Epithelial cell of prostate (primary cell): ENCODE measurements around the gene PTDSS2.
"Not testable (repeated sequence)": the region's sequence is repeated elsewhere in the genome, so short reads cannot be mapped to it uniquely, and the experiment has no call there.

ENCODE experiments used
- DNase-seq: peaks from one replicate; pipeline ENCODE4 v3.0.0-alpha.2; 2011; ENCODE audit warnings: low read depth, low spot score
- H3K27ac ChIP-seq: fragments of 450-650 bp; 2 replicates; pipeline ENCODE4 v1.5.1; 2017; ENCODE audit warnings: mild to moderate bottlenecking

Gene PTDSS2

DNA sequence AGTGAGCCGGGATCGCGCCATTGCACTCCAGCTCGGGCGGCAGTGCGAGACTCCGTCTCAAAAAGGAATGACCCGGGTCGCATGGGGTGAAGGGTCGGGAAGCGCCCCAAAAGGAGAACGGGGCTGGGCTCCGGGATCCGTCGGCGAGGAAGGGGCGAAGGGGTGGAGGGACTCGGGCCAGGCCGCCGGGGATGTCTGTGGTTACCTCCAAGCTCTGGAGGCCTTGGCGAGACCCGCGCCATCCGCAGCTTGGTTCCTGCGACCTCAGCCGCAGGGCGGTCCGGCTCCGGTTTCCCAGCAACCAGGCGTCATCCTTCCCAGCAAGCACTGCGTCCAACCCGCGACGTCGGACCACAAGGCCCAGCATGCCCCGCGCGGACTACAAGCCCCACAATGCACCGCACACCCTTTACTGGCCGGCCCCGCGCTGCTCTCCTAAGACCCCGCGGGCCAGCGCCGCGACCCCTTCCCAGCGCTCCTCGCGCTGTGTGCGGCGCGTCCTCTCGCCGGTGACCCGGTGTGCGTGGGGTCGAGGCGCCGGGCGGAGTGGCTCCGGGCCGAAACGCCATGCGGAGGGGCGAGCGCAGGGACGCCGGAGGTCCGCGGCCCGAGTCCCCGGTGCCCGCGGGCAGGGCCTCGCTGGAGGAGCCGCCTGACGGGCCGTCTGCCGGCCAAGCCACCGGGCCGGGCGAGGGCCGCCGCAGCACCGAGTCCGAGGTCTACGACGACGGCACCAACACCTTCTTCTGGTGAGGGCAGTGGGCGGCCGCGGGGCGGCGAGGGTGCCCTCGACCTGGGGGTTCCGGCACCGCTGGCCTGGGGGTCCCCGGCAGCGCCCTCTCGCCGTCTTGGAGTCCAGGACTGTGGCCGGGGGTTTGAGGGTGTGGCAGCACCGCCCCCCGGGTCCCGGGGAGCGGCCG is at the start of gene PTDSS2:
Gene PTDSS2 (plus strand): TSS at position 391 of the 920 bp plus-strand sequence. CDS start 177 bp downstream, at position 568.
- DNase-seq, result peak; percentile 75
- peak within 1 kb of the TSS; percentile 85 for H3K27ac ChIP-seq

DNA sequence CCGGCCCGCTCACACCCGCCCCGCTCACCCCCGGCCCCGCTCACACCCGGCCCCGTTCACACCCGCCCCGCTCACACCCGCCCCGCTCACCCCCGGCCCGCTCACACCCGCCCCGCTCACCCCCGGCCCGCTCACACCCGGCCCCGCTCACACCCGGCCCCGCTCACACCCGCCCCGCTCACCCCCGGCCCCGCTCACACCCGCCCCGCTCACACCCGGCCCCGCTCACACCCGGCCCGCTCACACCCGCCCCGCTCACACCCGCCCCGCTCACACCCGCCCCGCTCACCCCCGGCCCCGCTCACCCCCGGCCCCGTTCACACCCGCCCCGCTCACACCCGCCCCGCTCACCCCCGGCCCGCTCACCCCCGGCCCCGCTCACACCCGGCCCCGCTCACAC is 48.9 kb upstream of the PTDSS2 start:
- not testable (repeated sequence) for DNase-seq

DNA sequence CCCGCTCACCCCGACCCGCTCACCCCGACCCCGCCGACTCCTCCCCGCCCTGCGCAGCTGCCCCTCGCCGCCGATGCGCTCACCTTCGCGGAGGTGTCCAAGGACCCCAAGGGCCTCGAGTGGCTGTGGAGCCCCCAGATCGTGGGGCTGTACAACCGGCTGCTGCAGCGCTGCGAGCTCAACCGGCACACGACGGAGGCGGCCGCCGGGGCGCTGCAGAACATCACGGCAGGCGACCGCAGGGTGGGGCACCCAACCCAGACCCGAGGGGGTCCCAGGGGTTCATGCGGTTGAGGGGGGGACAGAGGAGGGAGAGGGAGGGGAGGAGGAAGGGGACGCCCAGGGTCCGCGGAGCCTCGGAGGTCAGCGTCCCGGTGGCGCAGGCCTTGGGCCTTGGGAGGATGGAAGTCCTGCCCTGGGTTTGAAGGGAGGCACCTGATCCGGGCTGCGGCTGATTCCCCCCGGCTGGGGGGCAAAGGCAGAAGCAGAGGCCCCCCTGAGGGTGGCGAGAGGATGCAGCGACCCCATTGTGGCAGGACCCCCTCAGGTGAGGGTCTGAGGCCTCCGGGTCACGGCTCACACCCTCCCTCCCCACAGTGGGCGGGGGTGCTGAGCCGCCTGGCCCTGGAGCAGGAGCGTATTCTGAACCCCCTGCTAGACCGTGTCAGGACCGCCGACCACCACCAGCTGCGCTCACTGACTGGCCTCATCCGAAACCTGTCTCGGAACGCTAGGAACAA is 46.9 kb upstream of the PTDSS2 start:
- no peak overlapping the region for H3K27ac ChIP-seq
- no peak for DNase-seq

More for the DNA sequence above, 48.9 kb upstream of the PTDSS2 start:
- not testable (repeated sequence) for H3K27ac ChIP-seq

DNA sequence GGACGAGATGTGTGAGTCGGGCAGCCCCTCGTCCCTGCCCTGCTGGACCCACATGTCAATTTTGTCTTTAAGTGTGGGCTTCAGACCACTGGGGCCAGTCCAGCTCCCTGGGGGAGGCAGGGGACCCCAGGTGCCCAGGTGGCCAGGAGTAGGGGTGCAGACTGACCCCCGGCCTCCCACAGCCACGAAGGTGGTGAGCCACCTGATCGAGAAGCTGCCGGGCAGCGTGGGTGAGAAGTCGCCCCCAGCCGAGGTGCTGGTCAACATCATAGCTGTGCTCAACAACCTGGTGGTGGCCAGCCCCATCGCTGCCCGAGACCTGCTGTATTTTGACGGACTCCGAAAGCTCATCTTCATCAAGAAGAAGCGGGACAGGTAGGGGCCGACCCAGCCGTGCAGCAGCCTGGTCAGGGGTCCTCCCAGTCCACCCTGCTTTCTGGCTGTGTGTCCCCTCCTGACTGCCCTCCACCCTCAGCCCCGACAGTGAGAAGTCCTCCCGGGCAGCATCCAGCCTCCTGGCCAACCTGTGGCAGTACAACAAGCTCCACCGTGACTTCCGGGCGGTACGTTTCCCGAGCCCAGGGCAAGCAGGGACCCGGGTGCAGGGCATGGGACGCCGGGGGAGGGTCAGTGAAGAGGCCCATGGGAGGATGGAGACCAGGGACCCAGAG is 46.2 kb upstream of the PTDSS2 start:
- no peak for DNase-seq
- H3K27ac ChIP-seq, result no peak overlapping the region

DNA sequence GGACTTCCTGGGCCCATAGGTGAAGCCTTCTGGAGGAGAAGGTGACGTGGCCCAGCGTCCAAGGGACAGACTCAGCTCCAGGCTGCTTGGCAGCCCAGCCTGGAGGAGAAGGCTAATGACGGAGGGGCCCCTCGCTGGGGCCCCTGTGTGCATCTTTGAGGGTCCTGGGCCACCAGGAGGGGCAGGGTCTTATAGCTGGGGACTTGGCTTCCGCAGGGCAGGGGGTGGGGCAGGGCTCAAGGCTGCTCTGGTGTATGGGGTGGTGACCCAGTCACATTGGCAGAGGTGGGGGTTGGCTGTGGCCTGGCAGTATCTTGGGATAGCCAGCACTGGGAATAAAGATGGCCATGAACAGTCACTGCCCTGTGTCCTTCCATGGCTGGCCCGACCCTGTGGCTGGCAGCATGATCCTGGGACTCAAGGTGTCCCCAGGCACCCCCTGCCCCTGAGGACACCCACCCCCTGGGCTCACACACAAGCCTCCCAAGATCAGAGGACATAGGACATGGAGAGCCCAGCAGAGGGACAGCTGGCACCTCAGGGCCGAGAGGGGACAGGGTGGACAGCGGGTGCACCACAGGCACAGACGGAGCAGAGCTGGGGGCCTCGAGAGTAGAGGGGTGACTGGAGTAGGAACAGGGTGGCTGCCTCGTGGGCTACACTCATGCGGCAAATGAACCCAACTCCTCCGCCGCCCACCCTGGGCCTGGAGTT is 45.4 kb upstream of the PTDSS2 start:
- no peak for DNase-seq
- no peak overlapping the region for H3K27ac ChIP-seq

DNA sequence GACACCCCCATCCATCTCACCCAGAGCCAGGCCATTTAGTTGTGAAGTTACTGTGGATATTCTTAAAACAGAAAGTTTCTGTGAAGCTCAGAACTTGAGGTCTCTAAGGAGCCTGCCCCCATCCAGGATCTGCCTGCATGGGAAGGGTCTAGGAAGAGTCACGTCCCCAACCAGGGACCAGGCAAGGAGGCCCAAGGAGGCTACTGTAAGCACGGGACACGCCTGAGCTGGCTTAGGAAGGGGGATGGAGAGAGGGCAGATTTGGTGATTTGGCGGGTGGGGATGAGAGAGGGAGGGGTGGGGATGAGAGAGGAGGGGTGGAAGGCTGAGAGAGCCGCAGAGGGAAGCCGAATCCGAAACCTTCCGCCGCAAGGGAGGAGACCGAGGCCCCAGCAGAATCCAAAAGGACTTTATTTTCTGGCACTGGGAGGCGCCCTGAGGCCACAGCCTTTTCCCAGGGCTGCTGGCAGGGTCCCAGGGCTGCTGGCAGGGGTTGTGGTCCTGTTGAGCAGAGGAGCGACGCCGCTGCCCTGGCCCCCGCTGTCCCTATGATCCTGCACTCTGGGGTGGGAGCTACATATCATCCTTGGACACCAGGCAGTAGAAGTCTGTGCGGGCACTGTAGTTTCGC is 44.6 kb upstream of the PTDSS2 start:
- H3K27ac ChIP-seq, result no peak overlapping the region
- no peak for DNase-seq

DNA sequence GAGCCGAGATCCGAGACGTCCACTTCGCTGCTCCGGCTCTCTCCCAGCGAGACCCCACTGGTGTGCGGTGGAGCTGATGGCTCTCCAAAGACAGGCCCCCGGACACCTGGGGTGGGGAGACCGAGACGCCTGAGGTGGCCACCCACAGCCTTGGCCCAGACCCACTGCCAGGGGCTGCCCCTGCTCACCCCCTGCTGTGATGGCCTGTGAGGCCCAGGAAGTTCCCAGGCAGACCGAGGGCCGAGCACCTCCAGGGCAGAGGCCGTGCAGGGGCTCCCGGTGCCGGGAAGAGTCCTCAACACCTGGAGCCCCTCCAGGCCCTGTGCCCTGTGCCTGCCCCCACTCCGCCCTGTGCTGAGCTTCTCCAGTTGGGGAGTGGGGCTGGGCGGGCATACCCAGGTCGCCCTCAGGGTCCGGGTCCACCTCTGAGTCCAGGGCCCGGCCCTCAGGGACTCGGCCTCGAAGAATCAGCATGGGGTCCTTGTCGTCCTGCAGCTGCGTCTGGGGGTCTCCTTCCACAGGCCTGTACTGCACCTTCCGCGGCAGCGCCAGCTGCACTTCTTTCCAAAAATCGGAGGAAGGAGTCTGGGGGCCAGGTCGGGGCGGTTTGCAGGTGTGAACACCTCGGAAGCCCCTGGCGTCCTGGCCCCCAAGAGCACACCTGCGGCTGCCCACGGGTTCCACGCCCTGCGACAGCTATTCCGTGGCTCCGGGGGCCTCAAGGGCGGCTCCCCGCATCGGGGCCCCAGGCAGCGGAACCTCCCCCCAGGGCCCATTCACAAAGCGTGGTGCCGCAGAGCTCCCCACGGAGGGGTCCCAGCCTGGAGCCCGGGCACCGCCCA is 43.9 kb upstream of the PTDSS2 start:
- H3K27ac ChIP-seq, result peak overlapping the region; percentile 35
- no peak for DNase-seq

DNA sequence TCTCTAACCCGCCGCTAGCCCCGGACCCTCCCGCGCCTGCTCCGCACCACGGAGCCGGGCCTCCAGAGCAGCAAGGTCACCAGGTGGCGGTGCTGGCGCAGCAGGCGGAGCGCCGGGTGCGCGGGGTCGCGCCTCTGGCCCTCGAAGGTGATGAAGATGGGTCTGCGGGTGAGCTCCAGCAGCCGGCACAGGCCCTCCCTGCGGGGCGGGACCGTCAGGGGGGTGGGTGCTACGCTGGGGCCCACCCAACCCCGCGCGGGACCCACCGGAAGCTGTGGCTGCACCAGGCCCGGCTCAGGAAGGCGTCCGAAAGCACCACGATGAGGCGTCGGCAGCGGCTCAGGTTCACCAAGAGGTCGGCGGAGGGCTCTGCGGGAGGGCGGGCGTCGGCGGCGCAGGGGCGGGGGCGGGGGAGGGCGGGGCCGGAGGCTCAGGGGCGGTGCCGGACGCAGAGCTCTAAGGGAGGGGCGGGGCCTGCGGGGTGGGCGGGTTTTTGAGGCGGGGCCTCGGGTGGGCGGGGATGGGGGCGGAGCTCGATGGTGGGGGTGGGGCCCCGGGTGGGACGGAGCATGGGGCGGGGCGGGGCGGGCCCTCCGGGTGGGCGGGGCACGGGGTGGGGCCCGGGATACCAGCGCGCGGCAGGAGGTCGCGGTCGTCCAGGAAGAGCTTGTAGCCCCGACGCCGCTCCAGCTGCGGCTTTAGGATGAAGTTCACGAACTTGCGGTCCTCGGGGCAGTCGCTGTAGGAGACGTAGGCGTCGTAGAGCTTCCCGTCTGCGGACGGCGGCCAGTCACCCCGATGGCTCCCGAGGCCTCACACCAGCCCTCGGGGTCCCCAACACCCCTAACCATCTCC is 43.1 kb upstream of the PTDSS2 start:
- no peak for DNase-seq
- peak overlapping the region; percentile 35 for H3K27ac ChIP-seq

DNA sequence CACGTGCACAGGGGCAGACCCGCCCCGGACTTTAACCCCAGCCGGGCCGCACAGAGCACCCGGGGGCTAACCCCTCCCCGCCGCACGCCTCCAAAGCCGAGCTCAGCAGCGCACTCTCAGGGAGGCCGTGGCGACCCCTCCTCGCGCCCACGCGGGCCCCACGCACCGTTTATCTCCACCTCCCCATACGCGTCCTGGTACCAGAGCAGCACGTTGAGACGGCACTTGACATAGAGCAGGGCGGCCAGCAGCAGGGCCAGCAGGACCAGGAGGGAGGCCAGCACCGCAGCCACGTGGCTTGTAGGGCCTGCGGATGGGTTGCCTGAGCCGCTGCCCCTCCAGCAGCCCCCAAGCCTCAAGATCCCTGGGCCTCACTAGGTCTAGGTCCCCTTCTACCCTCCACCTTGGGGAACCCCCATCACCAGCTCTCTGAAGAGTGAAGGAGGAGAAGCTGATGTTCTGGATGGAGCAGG is 42.4 kb upstream of the PTDSS2 start:
- no peak for DNase-seq
- no peak overlapping the region for H3K27ac ChIP-seq

DNA sequence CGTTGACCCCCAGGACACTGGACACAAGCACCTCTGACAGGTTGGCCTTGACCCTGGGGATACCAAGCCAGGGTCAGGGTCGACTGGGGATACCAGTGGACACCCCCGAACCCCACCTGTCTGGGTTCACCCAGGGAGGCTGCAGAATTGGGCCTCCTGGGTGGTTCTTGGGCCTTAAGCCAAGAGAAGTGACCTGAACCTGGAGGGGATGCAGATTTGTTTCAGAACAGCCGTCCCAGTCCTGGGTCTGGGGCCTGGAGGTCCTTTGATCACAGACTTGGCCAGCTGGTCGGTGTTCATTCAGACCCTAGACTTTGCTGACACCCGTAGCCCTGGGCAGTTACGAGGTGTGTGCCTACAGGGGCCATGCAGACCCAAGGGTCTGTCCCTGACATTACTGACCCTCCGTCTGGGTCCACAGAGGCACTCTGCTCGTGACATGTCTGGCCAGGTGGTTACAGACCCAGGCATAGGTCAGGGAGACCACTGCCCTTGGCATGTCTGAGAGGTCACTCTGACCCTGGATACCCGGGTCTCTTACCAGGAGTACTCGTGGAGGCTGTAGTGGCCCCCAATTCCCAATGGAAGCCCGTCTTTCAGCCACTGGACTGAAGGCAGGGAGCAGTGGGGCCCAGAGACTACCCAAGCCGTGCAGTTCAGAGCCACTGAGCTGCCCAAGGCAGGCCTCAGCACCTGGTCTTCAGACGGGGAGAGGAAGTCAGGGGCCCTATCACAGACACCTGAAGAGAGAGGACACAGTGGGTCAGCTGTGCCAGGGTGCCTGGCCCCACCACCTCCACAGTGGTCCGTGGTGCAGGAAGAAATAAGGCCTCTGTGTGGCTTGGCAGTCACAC is 41.7 kb upstream of the PTDSS2 start:
- DNase-seq, result no peak
- H3K27ac ChIP-seq, result no peak overlapping the region

DNA sequence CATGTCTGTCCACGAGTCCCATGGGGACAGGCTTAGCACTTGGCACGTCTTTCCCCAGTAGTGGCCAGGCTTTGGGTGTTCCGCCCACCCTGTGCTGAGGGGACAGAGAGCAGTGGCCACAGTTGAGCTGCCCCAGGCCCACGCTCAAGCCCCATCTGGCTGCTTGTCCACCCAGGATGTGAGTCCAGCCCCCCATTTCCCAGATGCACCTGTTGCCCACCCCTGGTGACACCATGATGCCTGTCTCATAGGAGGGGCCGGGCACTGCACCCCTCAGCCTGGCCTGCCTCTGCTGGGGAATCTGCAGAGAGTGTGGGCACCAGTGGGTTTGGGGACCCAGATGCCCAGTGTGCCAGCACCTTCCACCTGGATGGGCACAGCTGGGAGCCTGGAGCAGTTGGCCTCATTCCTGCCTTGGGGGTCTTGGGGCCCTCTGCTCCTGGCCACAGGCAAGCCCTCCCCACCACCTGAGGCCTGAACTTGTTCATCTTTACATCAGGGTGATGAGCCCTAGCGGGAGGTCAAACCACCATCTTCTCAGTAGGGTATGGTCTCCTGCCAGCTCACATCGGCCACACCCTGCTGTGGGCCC is 41.0 kb upstream of the PTDSS2 start:
- no peak for DNase-seq

DNA sequence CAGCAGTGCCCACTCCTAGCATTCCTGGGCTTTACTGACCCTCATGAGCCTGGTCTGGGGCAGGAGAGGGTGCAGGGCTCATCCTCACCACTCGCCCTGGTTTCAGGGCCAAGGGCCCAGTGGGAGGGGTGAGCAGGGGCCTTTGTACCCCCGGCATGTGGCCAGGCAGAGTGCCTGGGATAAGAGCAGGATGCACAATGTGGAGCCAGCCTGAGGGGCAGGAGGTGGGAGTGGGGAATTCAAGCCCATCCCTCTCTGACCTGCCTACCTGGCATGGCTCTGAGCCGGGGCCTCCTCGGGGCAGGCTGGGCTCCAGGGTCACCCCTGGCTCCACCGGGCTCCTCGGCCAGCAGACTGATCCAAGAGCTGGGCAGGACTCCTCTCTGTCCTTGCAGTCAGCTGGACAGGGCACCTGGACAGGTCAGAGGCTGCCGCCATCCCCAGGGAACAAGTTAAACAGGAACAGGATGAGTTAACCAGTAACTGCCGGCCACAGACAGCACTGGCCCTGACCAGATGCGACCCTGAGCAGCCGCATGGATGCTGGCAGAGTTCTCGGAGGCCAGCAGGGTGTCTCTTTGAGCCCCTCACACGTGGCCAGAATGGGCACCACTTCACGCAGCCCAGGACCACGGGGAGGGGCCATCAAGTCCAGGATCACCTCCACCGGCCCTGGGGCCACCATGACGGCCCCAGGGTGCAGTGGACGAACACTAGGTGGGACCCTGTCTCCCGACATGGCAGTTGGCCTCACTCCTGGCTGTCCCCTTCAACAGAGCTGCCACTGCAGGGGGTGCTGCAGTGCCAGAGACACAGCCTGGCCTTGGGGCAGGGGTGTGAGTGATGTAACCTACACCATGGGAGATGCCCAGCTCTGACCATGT is 40.2 kb upstream of the PTDSS2 start:
- H3K27ac ChIP-seq, result no peak overlapping the region
- DNase-seq, result no peak

More for the DNA sequence above, 41.0 kb upstream of the PTDSS2 start:
- no peak overlapping the region for H3K27ac ChIP-seq

DNA sequence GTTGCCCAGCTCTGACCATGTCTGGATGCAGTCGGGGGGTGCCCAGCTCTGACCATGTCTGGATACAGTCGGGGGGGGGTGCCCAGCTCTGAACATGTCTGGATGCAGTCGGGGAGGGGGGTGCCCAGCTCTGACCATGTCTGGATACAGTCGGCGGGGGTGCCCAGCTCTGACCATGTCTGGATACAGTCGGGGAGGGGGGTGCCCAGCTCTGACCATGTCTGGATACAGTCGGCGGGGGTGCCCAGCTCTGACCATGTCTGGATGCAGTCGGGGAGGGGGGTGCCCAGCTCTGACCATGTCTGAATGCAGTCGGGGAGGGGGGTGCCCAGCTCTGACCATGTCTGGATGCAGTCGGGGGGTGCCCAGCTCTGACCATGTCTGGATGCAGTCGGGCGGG is 39.4 kb upstream of the PTDSS2 start:
- not testable (repeated sequence) for H3K27ac ChIP-seq, DNase-seq

DNA sequence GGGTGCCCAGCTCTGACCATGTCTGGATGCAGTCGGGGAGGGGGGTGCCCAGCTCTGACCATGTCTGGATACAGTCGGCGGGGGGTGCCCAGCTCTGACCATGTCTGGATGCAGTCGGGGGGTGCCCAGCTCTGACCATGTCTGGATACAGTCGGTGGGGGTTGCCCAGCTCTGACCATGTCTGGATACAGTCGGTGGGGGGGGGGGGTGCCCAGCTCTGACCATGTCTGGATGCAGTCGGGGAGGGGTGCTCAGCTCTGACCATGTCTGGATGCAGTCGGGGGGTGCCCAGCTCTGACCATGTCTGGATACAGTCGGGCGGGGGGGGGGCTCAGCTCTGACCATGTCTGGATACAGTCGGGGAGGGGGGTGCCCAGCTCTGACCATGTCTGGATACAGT is 38.6 kb upstream of the PTDSS2 start:
- not testable (repeated sequence) for H3K27ac ChIP-seq

DNA sequence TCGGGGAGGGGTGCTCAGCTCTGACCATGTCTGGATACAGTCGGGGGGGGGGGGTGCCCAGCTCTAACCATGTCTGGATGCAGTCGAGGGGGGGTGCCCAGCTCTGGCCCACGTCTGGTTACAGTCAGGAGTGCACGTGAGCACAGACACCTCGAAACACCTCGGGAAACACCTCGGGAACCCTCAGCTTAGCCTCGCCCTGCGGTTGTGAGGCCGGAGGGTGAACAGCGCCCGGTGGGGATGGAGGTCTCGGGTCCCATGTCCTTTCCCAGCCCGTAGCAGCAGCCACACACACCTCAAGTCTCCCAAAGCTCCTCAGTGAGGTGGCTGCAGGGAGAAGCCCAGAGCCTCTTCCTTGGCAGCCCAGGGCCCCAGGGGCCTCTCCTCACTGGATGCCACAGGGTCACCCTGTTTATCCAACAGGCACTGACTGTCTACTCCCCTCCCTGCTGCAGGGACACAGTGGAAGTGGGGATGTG is 37.4 kb upstream of the PTDSS2 start:
- no peak for DNase-seq
- no peak overlapping the region for H3K27ac ChIP-seq

More for the DNA sequence above, 38.6 kb upstream of the PTDSS2 start:
- not testable (repeated sequence) for DNase-seq
